MM.1S (cell line): ENCODE results near the gene GNAI2.

Source experiments
- DNase-seq: peaks from one replicate; pipeline ENCODE4 v3.0.0-alpha.2; 2015
- H2AFZ ChIP-seq: fragments of 300-600 bp; sonication (generic); 2 replicates; pipeline ENCODE4 v1.6.0; 2016; ENCODE audit warnings: antibody characterized with exemption, low read length
- H3F3A ChIP-seq: fragments of 300-600 bp; sonication (generic); 2 replicates; pipeline ENCODE4 v1.6.1; 2016; ENCODE audit warnings: mild to moderate bottlenecking, antibody characterized with exemption, low read length, moderate library complexity, mixed read lengths; ENCODE audit not compliant: insufficient read depth
- H3K27ac ChIP-seq: fragments of 300-600 bp; sonication (generic); 2 replicates; pipeline ENCODE4 v1.5.1; 2016; ENCODE audit warnings: mild to moderate bottlenecking, low read length
- H3K27me3 ChIP-seq: fragments of 300-600 bp; sonication (generic); replicated peaks from 2 replicates; pipeline ENCODE4 v1.6.0; 2016; ENCODE audit warnings: low read length; ENCODE audit not compliant: insufficient read depth
- H3K36me3 ChIP-seq: fragments of 300-600 bp; sonication (generic); replicated peaks from 2 replicates; pipeline ENCODE4 v1.6.1; 2016; ENCODE audit warnings: mild to moderate bottlenecking, low read length, mixed read lengths; ENCODE audit not compliant: insufficient read depth
- H3K4me1 ChIP-seq: fragments of 300-600 bp; sonication (generic); 2 replicates; pipeline ENCODE4 v1.6.1; 2016; ENCODE audit warnings: low read length, mixed read lengths
- H3K4me2 ChIP-seq: fragments of 300-600 bp; sonication (generic); 2 replicates; pipeline ENCODE4 v1.6.0; 2016; ENCODE audit warnings: low read depth, low read length
- H3K4me3 ChIP-seq: fragments of 300-600 bp; sonication (generic); 2 replicates; pipeline ENCODE4 v1.5.1; 2016; ENCODE audit warnings: low read length, mixed read lengths
- H3K79me2 ChIP-seq: fragments of 300-600 bp; sonication (generic); 2 replicates; pipeline ENCODE4 v1.6.1; 2016; ENCODE audit warnings: mixed run types, low read length, mixed read lengths
- H3K9ac ChIP-seq: fragments of 300-600 bp; sonication (generic); 2 replicates; pipeline ENCODE4 v1.6.1; 2016; ENCODE audit warnings: low read length, mixed read lengths
- H3K9me2 ChIP-seq: fragments of 300-600 bp; sonication (generic); replicated peaks from 2 replicates; pipeline ENCODE4 v1.6.1; 2016; ENCODE audit warnings: mild to moderate bottlenecking, low read length, mixed read lengths; ENCODE audit not compliant: insufficient read depth
- H3K9me3 ChIP-seq: fragments of 300-600 bp; sonication (generic); replicated peaks from 2 replicates; pipeline ENCODE4 v1.6.1; 2016; ENCODE audit warnings: mild to moderate bottlenecking, low read length, mixed read lengths; ENCODE audit not compliant: insufficient read depth
- H4K20me1 ChIP-seq: fragments of 300-600 bp; sonication (generic); 2 replicates; pipeline ENCODE4 v1.6.1; 2016; ENCODE audit warnings: mild to moderate bottlenecking, low read length, moderate library complexity, mixed read lengths; ENCODE audit not compliant: insufficient read depth
- EZH2 ChIP-seq: fragments of 300-600 bp; sonication (generic); optimal IDR thresholded peaks from 2 replicates; pipeline ENCODE3; 2017; ENCODE audit warnings: low read depth, mild to moderate bottlenecking, antibody characterized with exemption, low read length, mixed read lengths
- EZH2phosphoT487 ChIP-seq: fragments of 300-600 bp; sonication (generic); IDR thresholded peaks from 2 replicates; pipeline ENCODE4 v1.6.1; 2018; ENCODE audit warnings: antibody characterized with exemption, low read length
- TF ChIP-seq, protein P1 (sequence below): fragments of 300-600 bp; sonication (generic); IDR thresholded peaks from 2 replicates; pipeline ENCODE4 v1.5.1; 2016; ENCODE audit warnings: antibody characterized with exemption, low read length, mixed read lengths

GNAI2 gene

DNA sequence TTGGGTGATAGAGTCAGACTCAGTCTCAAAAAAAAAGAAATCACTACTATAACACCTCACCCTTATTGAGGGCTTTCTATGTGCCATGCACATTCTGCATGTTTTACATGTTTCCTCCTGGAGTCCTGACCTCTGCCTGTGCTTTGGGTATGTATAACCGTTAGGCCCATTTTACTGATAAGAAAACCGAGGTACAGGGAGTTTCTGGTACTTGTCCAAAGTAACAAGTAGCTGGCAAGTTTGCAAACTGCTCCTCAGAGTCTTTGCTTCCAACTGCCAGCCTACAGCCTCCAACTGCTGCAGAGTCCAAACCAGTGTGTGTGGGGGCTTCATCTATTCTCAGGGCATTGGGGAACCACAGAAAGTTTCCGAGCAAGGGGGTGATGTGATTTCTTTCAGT, 3.7 kb upstream of the GNAI2 start:
- Histone ChIP-seq H2AFZ (no peak overlapping the region), H3K27ac (no peak overlapping the region), H3K4me1 (peaks cover 6% of the 10 kb centered on the region)

DNA sequence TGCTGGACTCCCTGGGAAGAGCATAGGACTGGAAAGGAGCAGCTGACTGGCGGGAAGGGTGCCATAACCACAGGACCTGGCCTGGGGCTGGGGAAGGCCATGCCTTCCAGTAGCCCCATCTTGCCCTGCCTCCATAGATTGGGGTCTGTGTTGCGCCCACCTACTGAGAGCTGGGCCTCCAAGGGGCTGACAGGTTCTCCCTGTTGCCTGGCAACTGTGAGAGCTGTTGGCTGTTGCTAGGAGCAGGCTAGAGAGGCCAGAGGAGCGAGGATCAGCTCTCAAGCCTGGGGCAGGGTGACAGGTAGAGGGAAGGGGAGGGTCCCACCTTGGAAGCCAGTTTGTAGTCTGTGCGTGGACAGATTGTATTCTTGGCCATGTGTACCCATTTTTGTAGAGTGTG, 2.8 kb upstream of the GNAI2 start:
- TF ChIP-seq, protein P1, sequence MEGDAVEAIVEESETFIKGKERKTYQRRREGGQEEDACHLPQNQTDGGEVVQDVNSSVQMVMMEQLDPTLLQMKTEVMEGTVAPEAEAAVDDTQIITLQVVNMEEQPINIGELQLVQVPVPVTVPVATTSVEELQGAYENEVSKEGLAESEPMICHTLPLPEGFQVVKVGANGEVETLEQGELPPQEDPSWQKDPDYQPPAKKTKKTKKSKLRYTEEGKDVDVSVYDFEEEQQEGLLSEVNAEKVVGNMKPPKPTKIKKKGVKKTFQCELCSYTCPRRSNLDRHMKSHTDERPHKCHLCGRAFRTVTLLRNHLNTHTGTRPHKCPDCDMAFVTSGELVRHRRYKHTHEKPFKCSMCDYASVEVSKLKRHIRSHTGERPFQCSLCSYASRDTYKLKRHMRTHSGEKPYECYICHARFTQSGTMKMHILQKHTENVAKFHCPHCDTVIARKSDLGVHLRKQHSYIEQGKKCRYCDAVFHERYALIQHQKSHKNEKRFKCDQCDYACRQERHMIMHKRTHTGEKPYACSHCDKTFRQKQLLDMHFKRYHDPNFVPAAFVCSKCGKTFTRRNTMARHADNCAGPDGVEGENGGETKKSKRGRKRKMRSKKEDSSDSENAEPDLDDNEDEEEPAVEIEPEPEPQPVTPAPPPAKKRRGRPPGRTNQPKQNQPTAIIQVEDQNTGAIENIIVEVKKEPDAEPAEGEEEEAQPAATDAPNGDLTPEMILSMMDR, result no peak
- TF ChIP-seq EZH2phosphoT487 (no peak), EZH2 (no peak)
- Histone ChIP-seq H2AFZ (no peak overlapping the region), H3K9me2 (no peaks in the 10 kb centered on the region), H3K4me3 (no peak overlapping the region), H3K9me3 (no peaks in the 10 kb centered on the region), H3K27ac (no peak overlapping the region), H3F3A (peaks cover 10% of the 10 kb centered on the region), H4K20me1 (no peaks in the 10 kb centered on the region), H3K4me2 (no peak overlapping the region), H3K9ac (no peak overlapping the region), H3K27me3 (no peaks in the 10 kb centered on the region), H3K79me2 (peaks cover 29% of the 10 kb centered on the region), H3K36me3 (no peaks in the 10 kb centered on the region), H3K4me1 (peaks cover 7% of the 10 kb centered on the region)
- no peak for DNase-seq

More for the DNA sequence above, 3.7 kb upstream of the GNAI2 start:
- Histone ChIP-seq H3K9ac (no peak overlapping the region), H3F3A (peaks cover 4% of the 10 kb centered on the region), H4K20me1 (no peaks in the 10 kb centered on the region), H3K9me2 (no peaks in the 10 kb centered on the region), H3K36me3 (no peaks in the 10 kb centered on the region), H3K4me2 (no peak overlapping the region), H3K79me2 (peaks cover 21% of the 10 kb centered on the region), H3K4me3 (no peak overlapping the region), H3K9me3 (no peaks in the 10 kb centered on the region), H3K27me3 (no peaks in the 10 kb centered on the region)
- DNase-seq, result no peak
- TF ChIP-seq, protein P1, result no peak
- TF ChIP-seq EZH2phosphoT487 (no peak), EZH2 (no peak)

DNA sequence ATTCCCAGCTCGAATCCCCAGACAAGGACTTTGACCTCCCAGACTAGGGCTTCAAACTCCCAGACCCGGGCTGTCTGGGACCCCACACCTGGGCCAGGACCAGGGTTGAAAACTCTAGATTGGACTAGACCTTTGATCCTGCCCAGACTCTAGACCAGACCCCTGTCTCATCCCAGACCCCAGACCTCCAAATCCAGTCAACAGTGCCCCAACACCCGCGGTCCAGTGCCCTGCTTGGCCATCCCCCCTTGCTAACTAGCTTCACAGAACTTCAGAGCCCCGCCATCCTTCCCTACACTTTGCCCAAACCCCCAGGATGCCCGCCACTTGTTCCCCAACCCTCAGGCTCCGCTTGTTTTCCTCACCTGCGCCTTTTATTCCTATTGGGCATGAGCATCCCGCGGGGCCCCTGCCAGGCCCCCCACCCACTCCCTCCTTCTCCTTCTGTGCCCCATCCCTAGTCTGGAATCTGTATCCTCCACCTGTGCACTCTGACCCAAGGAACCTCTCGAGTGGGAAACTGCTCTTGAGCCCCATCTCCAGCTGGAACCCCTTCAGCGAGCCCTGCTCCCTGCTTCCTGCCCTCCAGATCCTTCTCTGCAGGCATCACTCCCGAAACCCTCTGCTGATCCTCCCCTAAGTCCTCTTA, 604 bp downstream of the GNAI2 start:
- Histone ChIP-seq H3K9ac (peak overlapping the region; percentile 85), H3F3A (peaks cover 10% of the 10 kb centered on the region), H3K27me3 (no peaks in the 10 kb centered on the region), H3K9me2 (no peaks in the 10 kb centered on the region), H3K4me3 (peak overlapping the region; percentile 94), H3K4me2 (peak overlapping the region; percentile 97), H3K79me2 (peaks cover 55% of the 10 kb centered on the region), H3K4me1 (0 out of 2 replicates have a peak, but pooled peaks cover 6% of the 10 kb centered on the region), H3K36me3 (no peaks in the 10 kb centered on the region), H3K27ac (peak overlapping the region; percentile 53; the same call in 1 of the 2 replicates), H2AFZ (no peak overlapping the region), H4K20me1 (no peaks in the 10 kb centered on the region), H3K9me3 (no peaks in the 10 kb centered on the region)
- TF ChIP-seq EZH2phosphoT487, result no peak
- no peak for TF ChIP-seq EZH2
- TF ChIP-seq, protein P1, result no peak
- no peak for DNase-seq
